ENCODE data around the gene SMARCA1. TPM values are rescaled to one million over a fixed set of nuclear protein-coding genes. Genes with fewer than 3 reads are reported as not detected.

SMARCA1 gene
- 61.7 TPM for total RNA-seq

GRCh38 chrX:129523079-129523911, at the start of gene SMARCA1:
SMARCA1 (minus strand) TSS chrX:129523490; CDS start chrX:129523370, 120 bp downstream.

GRCh38 chrX:129540068-129540653, 16.9 kb upstream of the SMARCA1 start, which contains the start of gene OCRL:
OCRL (plus strand) TSS chrX:129540259; CDS start chrX:129540440, 181 bp downstream.

Small RNAs within 50 kb of the gene (small RNA-seq; reads per million reads assigned to genes)
- not detected for gene RF01169 (ENCODE audit: low replicate concordance)
- not detected for gene RNA5SP513 (ENCODE audit: low replicate concordance)
- not detected for gene RPS26P56 (ENCODE audit: low replicate concordance)

Other genes with a start within 250 kb of the SMARCA1 start
- 20.2 TPM for gene OCRL, start 16.8 kb upstream of the SMARCA1 start, total RNA-seq
- 2.8 TPM for gene APLN, start 131.5 kb upstream of the SMARCA1 start, total RNA-seq
- gene XPNPEP2, start 215.5 kb upstream of the SMARCA1 start, total RNA-seq: 28.7 TPM

Data from metanephros (tissue), 2 donors.